Limb (tissue), 2 donors: ENCODE data around the gene ATXN3L.

Experiments used
- DNase-seq, 2 donors: peaks; one replicate each; pipeline ENCODE4 v3.0.0-alpha.2; 2016; ENCODE audit errors: extremely low spot score in 2 of 2

ATXN3L gene

GRCh38 chrX:13319953-13320352 is at the start of gene ATXN3L:
ATXN3L (minus strand) TSS chrX:13320053; CDS start chrX:13319934, 119 bp downstream.
- no peak for DNase-seq

GRCh38 chrX:13369256-13370030 is 49.6 kb upstream of the ATXN3L start:
- DNase-seq = no peak

- no peak for DNase-seq
Observed at GRCh38 chrX:13367950-13368349, 48.1 kb upstream of the ATXN3L start.

GRCh38 chrX:13366698-13367097 is 46.8 kb upstream of the ATXN3L start:
- no peak for DNase-seq

- no peak for DNase-seq
Observed at GRCh38 chrX:13365161-13365560, 45.3 kb upstream of the ATXN3L start.

GRCh38 chrX:13364230-13364857 is 44.5 kb upstream of the ATXN3L start:
- DNase-seq = no peak

GRCh38 chrX:13360146-13360545 is 40.3 kb upstream of the ATXN3L start:
- no peak for DNase-seq

- DNase-seq = no peak
Observed at GRCh38 chrX:13357925-13358324, 38.1 kb upstream of the ATXN3L start.

- no peak for DNase-seq
Observed at GRCh38 chrX:13346646-13347045, 26.8 kb upstream of the ATXN3L start.

- DNase-seq = no peak
Observed at GRCh38 chrX:13345438-13345837, 25.6 kb upstream of the ATXN3L start.

- no peak for DNase-seq
Observed at GRCh38 chrX:13345037-13345436, 25.2 kb upstream of the ATXN3L start.

- no peak for DNase-seq
Observed at GRCh38 chrX:13341491-13342101, 21.7 kb upstream of the ATXN3L start.

- no peak for DNase-seq
Observed at GRCh38 chrX:13340182-13340791, 20.4 kb upstream of the ATXN3L start.

GRCh38 chrX:13339607-13340006 is 19.8 kb upstream of the ATXN3L start:
- no peak for DNase-seq

- DNase-seq = peak in 1 of 2 donors; percentile 3
Observed at GRCh38 chrX:13338996-13339515, 19.2 kb upstream of the ATXN3L start.

- no peak for DNase-seq
Observed at GRCh38 chrX:13334491-13334890, 14.6 kb upstream of the ATXN3L start.

- DNase-seq = no peak
Observed at GRCh38 chrX:13330446-13330845, 10.6 kb upstream of the ATXN3L start.

GRCh38 chrX:13327666-13328065 is 7.8 kb upstream of the ATXN3L start:
- DNase-seq = no peak

GRCh38 chrX:13323241-13323640 is 3.4 kb upstream of the ATXN3L start:
- DNase-seq = no peak

GRCh38 chrX:13317366-13317765 is 2.5 kb downstream of the ATXN3L start:
- DNase-seq = no peak

GRCh38 chrX:13311560-13311959 is 8.3 kb downstream of the ATXN3L start:
- DNase-seq = no peak

- DNase-seq = no peak
Observed at GRCh38 chrX:13309631-13310030, 10.2 kb downstream of the ATXN3L start.
